Esophagus squamous epithelium (tissue), 4 donors: ENCODE results near the gene DGKB.

Experiments
- CTCF ChIP-seq, 6 experiments: fragments of 450-650 bp in 4 of 6; fragments of 200-600 bp in 2 of 6; sonication (generic) in 2 of 6; IDR thresholded peaks; one replicate each; pipeline ENCODE4 v1.5.1; 2016 to 2019; ENCODE audit warnings: antibody characterized with exemption in 6 of 6, mild to moderate bottlenecking in 4 of 6, moderate library complexity in 4 of 6
- POLR2A ChIP-seq, 4 donors: fragments of 450-650 bp; IDR thresholded peaks; one replicate each; pipeline ENCODE4 v1.6.1; 2017; ENCODE audit warnings: antibody characterized with exemption in 4 of 4, mild to moderate bottlenecking in 4 of 4, moderate library complexity in 3 of 4

- TF ChIP-seq CTCF (IDR thresholded peaks at IDR 0.05) (no peak), POLR2A (IDR thresholded peaks at IDR 0.05) (no peak)
These were observed 477.9 kb downstream of the DGKB start for GRCh38 chr7:14424675-14425074.
